ENCODE data around the gene CNTNAP2. TPM values are rescaled to one million over a fixed set of nuclear protein-coding genes. Genes with fewer than 3 reads are reported as not detected.

CNTNAP2 gene
- total and polyA plus RNA-seq, 9 donors: 0.24 to 7.0 (median 1.5) TPM

- intact Hi-C loops (cut with DNase I): no loop called here
- H3K4me3 ChIP-seq: no peak overlapping the region
- TF ChIP-seq CTCF (IDR thresholded peaks at IDR 0.05) (no peak), EP300 (IDR thresholded peaks at IDR 0.05) (no peak), POLR2A (IDR thresholded peaks at IDR 0.05) (no peak)
- no peaks in the 10 kb centered on the region for H3K4me1 ChIP-seq (ENCODE audit: insufficient read depth)
- no peak overlapping the region for H3K27ac ChIP-seq
- 67 to 82% (median 72%) methylated on average over 4 of the region's 4 CpGs for WGBS, 3 donors
- H3K9me3 ChIP-seq: no peaks in the 10 kb centered on the region
- no peaks in the 10 kb centered on the region for H3K27me3 ChIP-seq
- DNase-seq: no peak
- no peaks in the 10 kb centered on the region for H3K36me3 ChIP-seq
These were observed 845.0 kb downstream of the CNTNAP2 start for GRCh38 chr7:146961617-146962016.

- no peaks in the 10 kb centered on the region for H3K4me1 ChIP-seq (ENCODE audit: insufficient read depth)
- WGBS, 3 donors: 93 to 97% (median 96%) methylated on average over 3 of the region's 3 CpGs
- H3K4me3 ChIP-seq: no peak overlapping the region
- no peak for TF ChIP-seq CTCF (IDR thresholded peaks at IDR 0.05)
- no peaks in the 10 kb centered on the region for H3K9me3 ChIP-seq
- intact Hi-C loops (cut with DNase I): no loop called here
- no peak for DNase-seq
- H3K36me3 ChIP-seq: no peaks in the 10 kb centered on the region
- H3K27ac ChIP-seq: no peak overlapping the region
- H3K27me3 ChIP-seq: no peaks in the 10 kb centered on the region
These were observed 849.7 kb downstream of the CNTNAP2 start for GRCh38 chr7:146966274-146966673.

- no peaks in the 10 kb centered on the region for H3K27me3 ChIP-seq
- H3K27ac ChIP-seq: no peak overlapping the region
- H3K4me1 ChIP-seq (ENCODE audit: insufficient read depth): no peaks in the 10 kb centered on the region
- WGBS, 3 donors: 82 to 85% (median 84%) methylated on average over 2 of the region's 2 CpGs
- intact Hi-C loops (cut with DNase I): no loop called here
- H3K36me3 ChIP-seq: no peaks in the 10 kb centered on the region
- no peak for DNase-seq
- H3K4me3 ChIP-seq: no peak overlapping the region
- TF ChIP-seq EP300 (IDR thresholded peaks at IDR 0.05) (no peak), CTCF (IDR thresholded peaks at IDR 0.05) (no peak), POLR2A (IDR thresholded peaks at IDR 0.05) (no peak)
- H3K9me3 ChIP-seq: no peaks in the 10 kb centered on the region
These were observed 865.9 kb downstream of the CNTNAP2 start for GRCh38 chr7:146982482-146982881.

GRCh38 chr7:146991596-146991995, 875.0 kb downstream of the CNTNAP2 start:
- H3K4me3 ChIP-seq: no peak overlapping the region
- DNase-seq: no peak
- no peaks in the 10 kb centered on the region for H3K27me3 ChIP-seq
- 76 to 87% (median 82%) methylated on average over 5 of the region's 5 CpGs for WGBS, 3 donors
- H3K27ac ChIP-seq: no peak overlapping the region
- H3K4me1 ChIP-seq (ENCODE audit: insufficient read depth): no peaks in the 10 kb centered on the region
- intact Hi-C loops (cut with DNase I): no loop called here
- TF ChIP-seq CTCF (IDR thresholded peaks at IDR 0.05) (no peak), EP300 (IDR thresholded peaks at IDR 0.05) (no peak), POLR2A (IDR thresholded peaks at IDR 0.05) (no peak)
- no peaks in the 10 kb centered on the region for H3K9me3 ChIP-seq
- H3K36me3 ChIP-seq: no peaks in the 10 kb centered on the region

- no peak for TF ChIP-seq EP300 (IDR thresholded peaks at IDR 0.05)
- no peak for TF ChIP-seq CTCF (IDR thresholded peaks at IDR 0.05)
- no peak for TF ChIP-seq POLR2A (IDR thresholded peaks at IDR 0.05)
- Histone ChIP-seq H3K27ac (no peak overlapping the region), H3K4me3 (no peak overlapping the region), H3K9me3 (no peaks in the 10 kb centered on the region), H3K27me3 (no peaks in the 10 kb centered on the region), H3K36me3 (no peaks in the 10 kb centered on the region), H3K4me1 (ENCODE audit: insufficient read depth) (no peaks in the 10 kb centered on the region)
- intact Hi-C loops (cut with DNase I): no loop called here
- no peak for DNase-seq
- 78 to 90% (median 87%) methylated on average over 1 of the region's 1 CpG for WGBS, 3 donors
These were observed 877.2 kb downstream of the CNTNAP2 start for GRCh38 chr7:146993764-146994163.
